Esophagus muscularis mucosa (tissue), 4 donors: ENCODE data around the gene DNMBP.

Source experiments
- EP300 ChIP-seq: sonication (generic); formaldehyde crosslinking; IDR thresholded peaks from one replicate; pipeline ENCODE4 v1.6.1; 2017; ENCODE audit warnings: antibody characterized with exemption
- POLR2A ChIP-seq: fragments of 450-650 bp; IDR thresholded peaks from one replicate; pipeline ENCODE4 v1.6.1; 2017; ENCODE audit warnings: antibody characterized with exemption, moderate library complexity, mild to moderate bottlenecking, low read depth
- TF ChIP-seq, protein P1 (sequence below), 3 experiments: fragments of 200-600 bp in 2 of 3; fragments of 450-650 bp in 1 of 3; sonication (generic) in 2 of 3; IDR thresholded peaks; one replicate each; pipeline ENCODE4 v1.5.1; 2017 to 2019; ENCODE audit warnings: antibody characterized with exemption in 3 of 3, mild to moderate bottlenecking in 2 of 3, moderate library complexity in 1 of 3

DNA sequence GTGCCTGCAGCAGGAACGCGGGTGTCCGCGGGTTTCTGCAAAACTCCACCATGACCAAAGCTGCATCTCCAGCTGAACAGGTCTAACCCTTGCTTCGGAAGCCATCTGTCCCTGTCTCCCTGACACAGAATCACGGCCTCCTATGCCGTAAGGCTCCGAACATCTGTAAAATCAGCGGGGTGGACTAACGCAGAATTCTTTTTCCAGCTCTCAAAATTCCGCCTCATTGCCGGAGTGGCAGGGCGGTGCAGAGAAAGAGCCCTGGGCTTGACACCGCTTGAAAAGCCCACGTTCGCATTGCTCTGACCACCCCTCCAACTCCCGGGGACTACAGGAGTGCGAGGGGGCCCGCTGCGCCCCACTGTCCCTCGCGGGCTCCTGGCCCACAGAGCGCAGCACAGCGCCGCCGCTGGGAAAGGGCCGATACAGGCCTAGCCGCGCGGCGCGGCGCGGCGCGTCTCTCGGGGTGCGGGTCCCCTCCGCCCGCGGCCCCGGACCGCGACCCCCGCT, 409 bp downstream of the DNMBP start:
- TF ChIP-seq, protein P1, sequence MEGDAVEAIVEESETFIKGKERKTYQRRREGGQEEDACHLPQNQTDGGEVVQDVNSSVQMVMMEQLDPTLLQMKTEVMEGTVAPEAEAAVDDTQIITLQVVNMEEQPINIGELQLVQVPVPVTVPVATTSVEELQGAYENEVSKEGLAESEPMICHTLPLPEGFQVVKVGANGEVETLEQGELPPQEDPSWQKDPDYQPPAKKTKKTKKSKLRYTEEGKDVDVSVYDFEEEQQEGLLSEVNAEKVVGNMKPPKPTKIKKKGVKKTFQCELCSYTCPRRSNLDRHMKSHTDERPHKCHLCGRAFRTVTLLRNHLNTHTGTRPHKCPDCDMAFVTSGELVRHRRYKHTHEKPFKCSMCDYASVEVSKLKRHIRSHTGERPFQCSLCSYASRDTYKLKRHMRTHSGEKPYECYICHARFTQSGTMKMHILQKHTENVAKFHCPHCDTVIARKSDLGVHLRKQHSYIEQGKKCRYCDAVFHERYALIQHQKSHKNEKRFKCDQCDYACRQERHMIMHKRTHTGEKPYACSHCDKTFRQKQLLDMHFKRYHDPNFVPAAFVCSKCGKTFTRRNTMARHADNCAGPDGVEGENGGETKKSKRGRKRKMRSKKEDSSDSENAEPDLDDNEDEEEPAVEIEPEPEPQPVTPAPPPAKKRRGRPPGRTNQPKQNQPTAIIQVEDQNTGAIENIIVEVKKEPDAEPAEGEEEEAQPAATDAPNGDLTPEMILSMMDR (IDR thresholded peaks at IDR 0.05), result peak; percentile 21 to 40 (median 25)
- TF ChIP-seq POLR2A, result no peak
- TF ChIP-seq EP300, result no peak
